Stimulated activated CD4-positive, alpha-beta T cell treated with anti-CD3 and anti-CD28 coated beads, Interleukin-12 subunit alpha, Interleukin-12 subunit beta, amount 100 ng/mL, for 24 hours (primary cell): ENCODE results near the gene ASB6.

Source experiments
- DNase-seq, 2 experiments: peaks; one replicate each; pipeline ENCODE4 v3.0.0-alpha.2; 2020; ENCODE audit warnings: low read depth in 2 of 2

Gene ASB6

GRCh38 chr9:129626625-129627284 lies 15.2 kb downstream of the ASB6 start:
- no peak for DNase-seq

- DNase-seq, result peak; percentile 83 to 88
Measured at GRCh38 chr9:129626079-129626624, 15.8 kb downstream of the ASB6 start, which contains the start of gene NTMT1. Gene NTMT1, plus strand, starts transcription at chr9:129626163. Its CDS starts 6,541 bp downstream, at chr9:129632704.

- no peak for DNase-seq
Measured at GRCh38 chr9:129624947-129625346, 17.0 kb downstream of the ASB6 start.

- peak; percentile 41 to 78 for DNase-seq
Measured at GRCh38 chr9:129624168-129624759, 17.7 kb downstream of the ASB6 start.

GRCh38 chr9:129623331-129623730 lies 18.6 kb downstream of the ASB6 start:
- no peak for DNase-seq

GRCh38 chr9:129620669-129621295 lies 21.2 kb downstream of the ASB6 start, which contains the start of gene C9orf50:
Gene C9orf50, minus strand, starts transcription at chr9:129621101. Its CDS starts 527 bp downstream, at chr9:129620574.
- no peak for DNase-seq

GRCh38 chr9:129619787-129620668 lies 21.9 kb downstream of the ASB6 start:
- DNase-seq, result no peak

GRCh38 chr9:129617167-129617566 lies 24.8 kb downstream of the ASB6 start:
- no peak for DNase-seq

GRCh38 chr9:129615407-129616285 lies 26.3 kb downstream of the ASB6 start:
- no peak for DNase-seq

GRCh38 chr9:129614932-129615331 lies 27.0 kb downstream of the ASB6 start:
- DNase-seq, result no peak

- DNase-seq, result no peak
Measured at GRCh38 chr9:129613520-129614175, 28.3 kb downstream of the ASB6 start.

- DNase-seq, result no peak
Measured at GRCh38 chr9:129612815-129613519, 29.0 kb downstream of the ASB6 start.

- no peak for DNase-seq
Measured at GRCh38 chr9:129612123-129612522, 29.8 kb downstream of the ASB6 start.

GRCh38 chr9:129611307-129611800 lies 30.6 kb downstream of the ASB6 start:
- no peak for DNase-seq

- DNase-seq, result peak; percentile 40 to 66
Measured at GRCh38 chr9:129610473-129611306, 31.3 kb downstream of the ASB6 start.

- DNase-seq, result no peak
Measured at GRCh38 chr9:129610213-129610472, 31.8 kb downstream of the ASB6 start.

GRCh38 chr9:129609486-129610212 lies 32.3 kb downstream of the ASB6 start:
- no peak for DNase-seq
